Skeletal muscle tissue (tissue), 4 donors: Measurements from ENCODE around the gene GLIS1. TPM values are rescaled to one million over a fixed set of nuclear protein-coding genes. Genes with fewer than 3 reads are reported as not detected.
A peak's percentile ranks its signal among the peaks of the same experiment; 100 is the strongest.

Experiments
- H3K27ac ChIP-seq: one replicate; pipeline ENCODE4 v1.7.0; 2013; ENCODE audit warnings: mild to moderate bottlenecking, low read depth, low read length, inconsistent platforms
- H3K27me3 ChIP-seq, 3 donors: one replicate each; pipeline ENCODE4 v1.7.0; 2013; ENCODE audit warnings: low read length in 3 of 3; ENCODE audit not compliant: control insufficient read depth in 3 of 3, insufficient read depth in 3 of 3
- H3K36me3 ChIP-seq, 3 donors: one replicate each; pipeline ENCODE4 v1.7.0; 2013; ENCODE audit warnings: low read length in 3 of 3; ENCODE audit not compliant: control insufficient read depth in 3 of 3, insufficient read depth in 3 of 3
- H3K4me1 ChIP-seq, 3 donors: one replicate each; pipeline ENCODE4 v1.7.0; 2013; ENCODE audit warnings: low read length in 3 of 3, mild to moderate bottlenecking in 3 of 3; ENCODE audit not compliant: control insufficient read depth in 3 of 3, insufficient read depth in 3 of 3
- H3K4me3 ChIP-seq, 3 donors: one replicate each; pipeline ENCODE4 v1.7.0; 2013; ENCODE audit warnings: low read length in 3 of 3
- H3K9ac ChIP-seq, 3 donors: one replicate each; pipeline ENCODE4 v1.7.0; 2013; ENCODE audit warnings: low read length in 3 of 3, mild to moderate bottlenecking in 3 of 3, moderate library complexity in 2 of 3, low read depth in 1 of 3
- H3K9me3 ChIP-seq, 3 donors: one replicate each; pipeline ENCODE4 v1.7.0; 2013; ENCODE audit warnings: low read length in 3 of 3; ENCODE audit not compliant: control insufficient read depth in 3 of 3
- total RNA-seq: library from RNA; depleted of rRNA; stranded (reverse); fragments of >200 nt; gene quantifications from one replicate; pipeline ENCODE4 v1.2.3, GENCODE V29; 2014
- donor health status: Osteomylitis.

The GLIS1 gene
- total RNA-seq, 1 donor from 2014 or later: not detected

- no peak overlapping the region for H3K9ac ChIP-seq
- H3K27me3 ChIP-seq: no peaks in the 10 kb centered on the region
- H3K36me3 ChIP-seq: no peaks in the 10 kb centered on the region
- no peaks in the 10 kb centered on the region for H3K9me3 ChIP-seq
- no peak overlapping the region for H3K4me3 ChIP-seq
- H3K27ac ChIP-seq: no peak overlapping the region
- H3K4me1 ChIP-seq: peaks cover 11 to 15% (median 12%) of the 10 kb centered on the region in 3 donors
Measured at GRCh38 chr1:53550201-53550741, 188.7 kb downstream of the GLIS1 start.

- Histone ChIP-seq H3K36me3 (no peaks in the 10 kb centered on the region), H3K9me3 (no peaks in the 10 kb centered on the region), H3K4me1 (peaks cover 11 to 19% (median 17%) of the 10 kb centered on the region in 3 donors), H3K27me3 (no peaks in the 10 kb centered on the region), H3K9ac (no peak overlapping the region), H3K27ac (no peak overlapping the region), H3K4me3 (no peak overlapping the region)
Measured at GRCh38 chr1:53549781-53550180, 189.2 kb downstream of the GLIS1 start.

GRCh38 chr1:53549287-53549686, 189.7 kb downstream of the GLIS1 start:
- no peak overlapping the region for H3K27ac ChIP-seq
- H3K9ac ChIP-seq: no peak overlapping the region
- H3K36me3 ChIP-seq: no peaks in the 10 kb centered on the region
- no peaks in the 10 kb centered on the region for H3K9me3 ChIP-seq
- H3K27me3 ChIP-seq: no peaks in the 10 kb centered on the region
- peaks cover 11 to 19% (median 17%) of the 10 kb centered on the region in 3 donors for H3K4me1 ChIP-seq
- no peak overlapping the region for H3K4me3 ChIP-seq

DNA sequence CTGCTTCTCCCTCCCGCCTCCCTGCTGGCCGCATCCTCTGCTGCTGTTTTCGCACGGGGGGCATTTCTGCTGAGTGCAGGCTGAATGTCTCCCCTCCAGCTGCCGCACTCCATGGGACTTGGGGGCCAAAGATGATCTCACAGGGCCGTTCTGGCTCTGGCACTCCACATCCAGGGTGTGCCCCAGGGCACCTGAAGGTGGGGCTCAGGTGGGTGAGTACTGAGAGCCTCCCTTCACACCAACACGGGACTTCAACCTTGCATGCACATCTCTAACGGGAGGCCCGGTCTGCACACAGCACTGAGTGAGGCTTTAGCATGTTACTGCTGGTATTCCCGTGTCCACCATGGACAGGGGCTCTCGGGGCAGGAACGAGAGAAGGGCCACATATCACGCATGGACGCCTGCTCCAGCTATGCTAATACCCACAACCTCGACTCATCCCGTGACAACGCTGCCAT, 190.9 kb downstream of the GLIS1 start:
- H3K9ac ChIP-seq: no peak overlapping the region
- no peaks in the 10 kb centered on the region for H3K36me3 ChIP-seq
- no peak overlapping the region for H3K4me3 ChIP-seq
- H3K4me1 ChIP-seq: peaks cover 11 to 19% (median 17%) of the 10 kb centered on the region in 3 donors
- H3K27ac ChIP-seq: no peak overlapping the region
- H3K27me3 ChIP-seq: no peaks in the 10 kb centered on the region
- no peaks in the 10 kb centered on the region for H3K9me3 ChIP-seq

DNA sequence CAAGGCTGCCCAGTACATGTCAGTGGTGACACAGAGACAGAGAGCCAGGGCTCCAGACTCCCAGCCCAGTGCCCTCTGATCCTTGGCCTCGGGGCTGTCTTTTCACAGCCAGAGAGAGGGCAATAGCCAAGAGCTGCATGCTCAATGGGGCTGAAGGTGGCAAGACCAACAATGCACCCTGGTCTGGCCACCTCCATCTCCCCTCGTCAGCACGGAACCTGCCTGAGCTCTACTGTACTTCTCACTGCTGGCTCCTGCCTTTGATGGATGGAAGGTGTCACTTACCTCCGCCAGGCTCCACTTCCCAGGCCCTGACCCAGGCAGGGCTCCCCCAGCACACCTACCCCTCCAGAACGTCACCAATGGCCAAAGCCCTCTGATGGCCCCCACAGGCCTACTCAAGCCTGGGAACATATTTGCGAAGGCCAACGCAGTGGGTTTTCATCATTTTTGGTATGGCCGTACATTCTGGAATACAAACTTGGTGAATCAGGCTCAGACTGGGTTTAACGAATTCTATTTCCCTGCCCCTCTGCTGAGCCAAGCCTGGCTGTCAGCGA, 191.7 kb downstream of the GLIS1 start:
- Histone ChIP-seq H3K27ac (no peak overlapping the region), H3K9me3 (no peaks in the 10 kb centered on the region), H3K4me1 (peaks cover 11 to 24% (median 20%) of the 10 kb centered on the region in 3 donors), H3K27me3 (no peaks in the 10 kb centered on the region), H3K9ac (no peak overlapping the region), H3K36me3 (no peaks in the 10 kb centered on the region), H3K4me3 (no peak overlapping the region)

GRCh38 chr1:53546409-53547155, 192.4 kb downstream of the GLIS1 start:
- no peak overlapping the region for H3K27ac ChIP-seq

GRCh38 chr1:53545663-53546408, 193.1 kb downstream of the GLIS1 start:
- Histone ChIP-seq H3K36me3 (no peaks in the 10 kb centered on the region), H3K27ac (peak overlapping the region; percentile 57), H3K9me3 (no peaks in the 10 kb centered on the region), H3K4me1 (peaks cover 20 to 38% (median 32%) of the 10 kb centered on the region in 3 donors), H3K9ac (no peak overlapping the region), H3K4me3 (peak overlapping the region in 1 of 3 donors; percentile 58), H3K27me3 (no peaks in the 10 kb centered on the region)

More at GRCh38 chr1:53546409-53547155, 192.4 kb downstream of the GLIS1 start:
- Histone ChIP-seq H3K9me3 (no peaks in the 10 kb centered on the region), H3K9ac (no peak overlapping the region), H3K36me3 (no peaks in the 10 kb centered on the region), H3K27me3 (no peaks in the 10 kb centered on the region), H3K4me3 (no peak overlapping the region), H3K4me1 (peaks cover 17 to 31% (median 27%) of the 10 kb centered on the region in 3 donors)

GRCh38 chr1:53544728-53545515, 194.0 kb downstream of the GLIS1 start:
- Histone ChIP-seq H3K27ac (no peak overlapping the region), H3K9ac (no peak overlapping the region), H3K36me3 (no peaks in the 10 kb centered on the region), H3K9me3 (no peaks in the 10 kb centered on the region), H3K27me3 (no peaks in the 10 kb centered on the region), H3K4me3 (no peak overlapping the region), H3K4me1 (peaks cover 20 to 41% (median 32%) of the 10 kb centered on the region in 3 donors)
